H54 (cell line): ENCODE measurements around the gene CHRNB4.
"Not testable (repeated sequence)": the region's sequence is repeated elsewhere in the genome, so short reads cannot be mapped to it uniquely, and the experiment has no call there.

Experiments
- DNase-seq: peaks from one replicate; pipeline ENCODE4 v3.0.0; 2011; ENCODE audit warnings: low spot score, mixed read lengths; ENCODE audit not compliant: insufficient read length
- FAIRE-seq: peaks from 3 replicates; lab custom pipeline; 2011; peaks lifted over from hg19 to GRCh38; lab: Jason Lieb, UNC
- POLR2A ChIP-seq: IDR thresholded peaks from 2 replicates; pipeline ENCODE4 v1.6.1; 2011; ENCODE audit warnings: low read depth, mild to moderate bottlenecking, low read length

CHRNB4 gene, protein sequence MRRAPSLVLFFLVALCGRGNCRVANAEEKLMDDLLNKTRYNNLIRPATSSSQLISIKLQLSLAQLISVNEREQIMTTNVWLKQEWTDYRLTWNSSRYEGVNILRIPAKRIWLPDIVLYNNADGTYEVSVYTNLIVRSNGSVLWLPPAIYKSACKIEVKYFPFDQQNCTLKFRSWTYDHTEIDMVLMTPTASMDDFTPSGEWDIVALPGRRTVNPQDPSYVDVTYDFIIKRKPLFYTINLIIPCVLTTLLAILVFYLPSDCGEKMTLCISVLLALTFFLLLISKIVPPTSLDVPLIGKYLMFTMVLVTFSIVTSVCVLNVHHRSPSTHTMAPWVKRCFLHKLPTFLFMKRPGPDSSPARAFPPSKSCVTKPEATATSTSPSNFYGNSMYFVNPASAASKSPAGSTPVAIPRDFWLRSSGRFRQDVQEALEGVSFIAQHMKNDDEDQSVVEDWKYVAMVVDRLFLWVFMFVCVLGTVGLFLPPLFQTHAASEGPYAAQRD

DNA sequence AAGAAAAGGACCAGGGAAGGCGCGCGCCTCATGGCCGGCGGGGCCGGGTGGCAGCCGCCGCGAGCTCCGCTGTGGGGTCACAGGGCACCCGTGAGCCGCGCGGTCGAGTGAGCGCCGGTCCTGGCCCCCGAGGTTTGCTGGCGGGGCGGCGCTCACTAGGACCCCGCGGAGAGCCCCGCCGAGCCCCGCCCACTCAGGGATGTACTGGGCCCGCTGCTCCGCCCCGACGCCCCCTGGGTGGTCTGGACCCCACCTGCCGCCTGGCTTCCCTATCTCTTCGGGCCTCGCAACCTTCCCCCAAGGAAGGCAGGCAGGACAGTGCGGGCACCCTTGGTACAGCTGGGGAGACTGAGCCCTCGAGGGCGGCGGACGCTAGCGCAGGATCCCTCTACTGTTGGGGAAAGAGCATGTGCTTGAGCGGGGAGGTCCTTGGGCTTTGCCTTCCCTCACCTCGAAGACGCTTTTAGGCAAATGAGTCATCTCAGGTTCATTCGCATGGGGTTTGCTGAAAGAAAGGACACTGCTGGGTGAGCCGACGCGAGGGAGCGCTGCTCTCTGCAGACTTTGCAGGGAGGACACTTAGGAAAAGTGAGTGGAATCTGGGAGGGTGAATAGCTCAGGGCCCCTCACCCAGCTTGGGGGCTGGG lies at the start of gene CHRNB4:
TSS of gene CHRNB4 (minus strand) at position 109 of the 647 bp plus-strand sequence. CDS start at position 32, 77 bp downstream.
- TF ChIP-seq POLR2A, result no peak
- DNase-seq (no peak), FAIRE-seq (no peak)

DNA sequence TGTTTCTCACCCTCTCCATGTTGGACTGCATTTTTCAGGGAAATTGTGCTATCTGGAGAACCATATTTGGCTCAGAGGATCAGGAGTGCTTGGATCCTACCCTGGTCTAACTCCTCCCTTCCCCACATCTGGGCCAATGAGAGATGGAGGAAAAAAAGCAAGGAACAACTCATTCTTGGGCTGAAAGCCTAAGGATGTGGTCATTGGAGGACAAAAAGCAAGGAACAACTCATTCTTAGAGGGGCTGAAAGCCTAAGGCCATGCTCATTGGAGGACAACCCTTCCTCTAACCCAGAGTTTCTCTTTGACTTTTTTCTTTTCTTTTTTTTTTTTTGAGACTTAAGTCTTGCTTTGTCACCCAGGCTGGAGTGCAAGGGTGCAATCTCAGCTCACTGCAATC lies 48.6 kb upstream of the CHRNB4 start:
- TF ChIP-seq POLR2A, result no peak
- FAIRE-seq, result no peak
- no peak for DNase-seq

DNA sequence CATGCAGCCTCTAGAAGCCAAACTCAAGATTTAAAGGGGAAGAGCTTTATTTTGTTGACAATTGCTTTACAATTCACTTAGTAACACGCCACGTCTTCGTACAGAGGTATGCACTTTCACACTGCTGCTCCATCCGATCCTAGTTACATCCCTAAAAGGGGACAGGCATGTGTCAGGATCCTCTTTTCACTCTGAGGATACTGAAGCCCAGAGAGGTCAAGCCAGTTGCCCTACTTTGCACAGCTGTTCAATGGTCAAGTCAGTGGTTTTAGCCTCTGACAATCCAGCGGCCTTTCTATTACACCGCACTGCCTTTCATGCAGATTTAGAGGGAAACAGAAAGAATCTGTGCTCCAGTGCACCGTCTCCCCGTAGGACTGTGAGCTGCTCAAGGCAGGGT lies 44.9 kb upstream of the CHRNB4 start:
- FAIRE-seq (no peak), DNase-seq (no peak)
- TF ChIP-seq POLR2A, result no peak

DNA sequence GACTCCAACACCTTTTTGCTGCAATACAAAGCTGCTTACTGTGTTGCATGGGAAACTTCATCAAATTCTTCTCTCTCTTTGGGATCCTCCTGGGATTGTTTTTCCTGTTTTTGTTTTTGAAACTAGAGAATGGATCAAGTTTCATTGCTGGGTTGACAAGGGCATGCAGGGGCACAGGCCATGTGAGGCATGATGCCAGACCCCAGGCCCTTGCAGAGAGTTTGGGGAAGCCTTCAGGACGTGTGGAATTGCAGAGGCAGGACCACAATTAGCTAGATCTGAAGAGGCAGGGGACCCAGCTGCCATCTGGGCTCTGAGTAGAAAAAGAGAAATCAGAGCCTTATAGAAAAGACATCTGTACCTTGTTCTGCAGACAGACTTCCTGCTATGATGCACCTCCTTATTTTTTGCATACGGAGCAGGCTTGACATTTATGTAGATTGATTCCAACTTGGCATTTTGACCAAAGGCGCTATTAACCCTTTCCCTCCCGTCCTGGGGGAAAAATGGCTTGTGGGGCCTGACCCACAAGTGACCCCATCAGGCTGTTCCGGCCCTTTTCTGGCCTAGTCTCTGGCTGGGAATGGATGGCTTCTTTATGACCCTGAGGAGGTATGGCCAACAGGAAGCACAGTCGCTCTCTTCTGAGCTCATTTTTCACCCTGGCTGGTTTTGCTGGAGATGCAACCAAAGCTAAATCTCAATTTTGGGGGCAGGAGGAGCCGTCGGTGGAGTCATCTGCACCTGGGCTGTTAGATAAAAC lies 44.3 kb upstream of the CHRNB4 start:
- TF ChIP-seq POLR2A, result no peak
- no peak for DNase-seq
- FAIRE-seq, result no peak

DNA sequence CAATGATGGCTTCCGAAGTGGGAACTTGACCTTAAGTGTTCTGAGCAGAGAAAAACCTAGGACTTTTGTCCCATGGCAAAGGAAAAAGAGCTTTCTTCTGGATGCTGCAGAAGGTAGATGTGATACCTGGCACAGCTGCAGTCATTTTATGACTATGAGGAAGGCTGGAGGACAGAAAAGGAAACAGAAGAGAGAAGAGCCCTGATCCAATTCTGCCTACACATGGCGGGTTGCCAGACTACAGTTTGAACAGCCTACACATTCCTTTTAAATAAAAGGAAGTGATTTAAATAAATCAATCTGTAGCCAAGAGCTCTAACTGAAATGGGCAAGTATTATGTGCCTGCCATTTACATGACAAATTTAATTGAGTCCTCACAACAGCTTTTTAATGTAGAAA lies 43.6 kb upstream of the CHRNB4 start:
- no peak for TF ChIP-seq POLR2A
- DNase-seq, result no peak
- no peak for FAIRE-seq

DNA sequence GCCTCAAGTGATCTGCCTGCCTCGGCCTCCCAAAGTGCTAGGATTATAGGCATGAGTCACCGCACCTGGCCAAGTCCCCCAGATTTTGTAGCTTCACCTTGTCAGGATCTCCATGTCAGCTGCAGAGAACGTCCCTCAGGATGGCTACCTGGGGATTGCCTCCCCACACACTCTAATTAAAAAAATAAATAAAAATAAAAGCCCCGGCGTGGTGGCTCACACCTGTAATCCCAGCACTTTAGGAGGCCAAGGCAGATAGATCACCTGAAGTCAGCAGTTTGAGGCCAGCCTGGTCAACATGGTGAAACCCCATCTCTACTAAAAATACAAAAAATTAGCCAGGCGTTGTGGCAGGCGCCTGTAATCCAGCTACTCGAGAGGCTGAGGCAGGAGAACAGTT lies 42.6 kb upstream of the CHRNB4 start:
- not testable (repeated sequence) for FAIRE-seq, DNase-seq

DNA sequence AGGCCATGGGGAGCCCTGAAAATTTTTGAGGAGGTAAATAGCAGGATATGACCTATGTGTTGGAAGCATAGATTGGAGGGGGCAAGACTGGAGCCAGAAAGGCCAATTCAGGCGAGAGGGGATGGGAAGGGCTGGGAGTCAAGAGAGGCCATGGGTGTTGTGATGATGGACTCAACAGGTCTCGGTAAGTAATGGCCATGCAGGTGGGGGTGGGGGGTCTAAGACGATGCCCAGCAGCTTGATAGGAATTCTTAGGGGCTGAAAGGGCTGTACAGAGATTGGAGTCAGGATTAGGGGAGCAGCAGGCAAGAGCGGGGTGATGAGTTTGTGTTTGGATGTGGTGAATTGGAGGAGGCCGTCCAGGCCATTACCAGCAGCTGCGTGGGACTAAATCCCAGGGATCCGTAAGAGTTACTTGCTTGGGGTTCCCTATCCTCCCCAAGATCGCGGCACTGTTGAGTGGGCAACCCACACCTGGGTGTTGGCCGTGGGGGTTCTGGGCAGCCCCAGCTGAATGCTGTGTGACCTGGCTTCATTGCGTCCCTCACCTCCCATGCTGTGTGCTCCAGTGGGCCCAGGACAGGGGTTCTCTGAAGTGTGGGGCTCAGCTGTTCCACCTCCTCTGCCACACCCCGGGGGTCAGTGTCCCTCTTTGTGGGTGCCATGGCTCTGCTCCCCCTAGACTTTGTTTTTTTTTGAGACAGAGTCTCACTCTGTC lies 41.8 kb upstream of the CHRNB4 start:
- DNase-seq (no peak), FAIRE-seq (no peak)
- TF ChIP-seq POLR2A, result no peak

DNA sequence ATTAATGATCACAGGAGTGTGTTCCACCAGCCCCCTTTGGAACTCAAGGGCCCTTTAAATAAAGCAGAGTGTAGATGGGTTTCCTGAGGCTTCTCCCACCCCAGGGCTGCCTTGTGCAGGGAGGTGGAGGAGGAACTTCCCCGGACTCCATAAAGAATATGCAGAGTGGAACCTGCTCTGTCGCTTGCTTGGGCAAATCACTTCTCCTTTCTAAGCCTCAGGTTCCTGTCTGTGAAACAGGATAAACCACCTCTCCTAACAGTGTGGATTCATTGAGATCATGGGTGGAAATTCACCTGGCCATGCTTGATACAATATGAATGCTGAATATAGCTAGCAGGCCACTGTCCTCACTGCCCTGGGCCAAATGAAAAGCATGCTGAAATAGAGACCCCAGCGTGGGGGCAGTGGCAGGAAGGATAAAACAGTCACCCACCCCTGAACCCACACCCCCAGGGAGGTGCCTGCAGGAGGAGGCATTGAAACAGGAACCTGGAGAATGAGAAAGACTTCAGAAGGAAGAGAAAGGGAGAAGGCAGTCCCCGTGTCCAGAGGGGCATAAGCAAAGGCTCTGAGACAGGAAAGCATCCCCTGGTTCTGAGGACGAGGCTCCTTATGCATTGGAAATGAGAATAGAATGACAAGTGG lies 41.1 kb upstream of the CHRNB4 start:
- FAIRE-seq (no peak), DNase-seq (no peak)
- TF ChIP-seq POLR2A, result no peak

DNA sequence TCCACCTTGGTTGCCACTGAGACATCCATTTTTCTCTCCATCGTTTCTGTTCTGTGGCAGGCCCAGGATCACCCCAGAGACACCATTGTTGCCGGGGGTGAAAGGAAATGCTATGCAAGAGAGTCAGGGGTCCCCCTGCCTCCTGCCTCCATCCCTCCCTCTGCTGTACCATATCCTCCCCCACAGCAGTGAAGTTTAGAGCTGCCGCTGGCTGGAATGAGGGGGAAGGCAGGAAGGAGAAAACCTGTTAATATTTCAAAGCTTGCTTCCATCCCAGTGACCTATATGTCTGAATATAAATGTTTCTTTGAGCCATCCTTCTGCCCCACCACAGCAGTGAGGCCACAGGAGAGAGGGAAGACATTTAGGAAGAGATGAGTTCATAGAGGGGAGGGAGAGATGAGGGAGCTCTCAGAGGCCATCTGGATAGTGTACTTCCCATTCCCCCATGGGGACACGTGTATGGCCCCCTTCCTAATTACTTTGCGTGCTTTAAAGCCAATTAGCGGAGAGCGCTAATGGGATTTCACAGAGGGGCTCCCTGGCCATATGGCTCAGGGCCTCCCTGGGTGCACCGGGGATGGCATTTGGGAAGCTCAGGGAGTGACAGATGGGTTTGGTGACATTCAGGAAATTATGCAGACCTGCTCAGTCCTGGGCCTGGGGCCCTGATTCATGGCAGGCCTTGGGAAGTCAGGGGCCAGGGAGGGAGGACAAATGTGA lies 40.4 kb upstream of the CHRNB4 start:
- no peak for FAIRE-seq
- no peak for DNase-seq
- TF ChIP-seq POLR2A, result no peak

DNA sequence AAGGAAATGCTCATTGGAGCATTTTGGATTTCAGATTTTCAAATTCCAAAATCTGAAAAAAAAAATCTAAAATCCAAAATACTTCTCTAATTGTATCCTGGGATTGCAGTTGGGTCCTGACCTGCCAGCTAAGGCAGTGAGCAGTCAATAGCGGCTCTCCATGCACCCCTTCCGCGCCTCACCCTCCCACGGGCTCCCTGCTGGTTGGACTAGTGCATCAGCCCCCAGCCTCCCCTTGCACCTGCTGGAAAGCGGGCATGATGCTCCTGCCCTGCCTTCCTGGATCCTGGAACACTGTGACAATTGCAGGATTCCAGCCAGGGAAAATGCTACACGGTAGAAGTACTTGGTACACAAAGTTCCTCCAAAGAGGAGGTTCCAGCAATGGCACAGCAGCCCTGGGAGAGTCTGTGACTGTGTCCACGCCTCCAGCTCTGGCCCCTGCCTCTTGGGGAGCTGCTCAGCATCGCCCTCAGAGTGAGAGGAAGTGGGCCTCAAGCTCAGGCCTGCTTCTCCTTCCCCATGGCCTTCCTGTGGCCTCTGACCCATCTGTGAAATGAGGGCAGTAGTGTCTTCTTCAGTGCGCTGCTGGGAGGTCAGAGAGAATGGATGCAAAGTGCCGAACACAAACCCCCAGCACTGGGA lies 39.5 kb upstream of the CHRNB4 start:
- FAIRE-seq (no peak), DNase-seq (no peak)
- TF ChIP-seq POLR2A, result no peak

DNA sequence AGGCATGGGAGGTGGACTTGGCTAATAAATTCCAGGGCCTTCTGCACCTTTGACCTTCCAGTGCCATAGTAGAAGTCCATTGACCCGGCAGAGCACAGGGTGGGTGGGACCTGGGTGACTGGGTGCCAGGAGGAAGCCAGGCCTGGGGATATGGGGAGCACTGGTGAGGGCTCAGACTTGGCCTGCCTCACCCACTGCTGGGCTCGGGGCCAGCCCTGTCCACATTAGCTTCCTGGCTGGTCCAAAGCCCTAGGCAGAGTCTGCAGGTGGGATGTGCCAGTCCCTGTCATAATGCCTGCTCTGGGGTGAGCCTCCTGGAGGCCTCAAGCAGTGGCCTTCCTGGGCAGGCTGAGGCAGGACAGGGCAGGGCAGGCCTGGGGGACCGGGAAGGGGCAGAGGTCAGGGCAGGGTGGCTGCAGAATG lies 38.1 kb upstream of the CHRNB4 start:
- FAIRE-seq (no peak), DNase-seq (no peak)
- no peak for TF ChIP-seq POLR2A
